Type B pancreatic cell (in vitro differentiated cells): ENCODE results near the gene SPDYE4. TPM values are rescaled to one million over a fixed set of nuclear protein-coding genes. Genes with fewer than 3 reads are reported as not detected.

Experiments used
- DNase-seq: peaks from one replicate; pipeline ENCODE4 v3.0.0; 2021; ENCODE audit warnings: mixed read lengths; ENCODE audit not compliant: unreplicated experiment; ENCODE audit errors: extremely low spot score
- H3K27ac Mint-ChIP-seq: 2 replicates; pipeline ENCODE4 v1.8.0; 2021; ENCODE audit warnings: mild to moderate bottlenecking, mixed read lengths
- H3K27me3 Mint-ChIP-seq: 2 replicates; pipeline ENCODE4 v1.8.0; 2021; ENCODE audit warnings: mixed read lengths
- H3K36me3 Mint-ChIP-seq: 2 replicates; pipeline ENCODE4 v1.8.0; 2021; ENCODE audit warnings: mixed read lengths
- H3K4me1 Mint-ChIP-seq: one replicate; pipeline ENCODE4 v1.8.0; 2021; ENCODE audit warnings: mixed read lengths; ENCODE audit not compliant: unreplicated experiment
- H3K4me3 Mint-ChIP-seq: 2 replicates; pipeline ENCODE4 v1.8.0; 2021; ENCODE audit warnings: mild to moderate bottlenecking, mixed read lengths
- H3K9me3 Mint-ChIP-seq: 2 replicates; pipeline ENCODE4 v1.8.0; 2021; ENCODE audit warnings: mixed read lengths
- total RNA-seq: library from RNA; stranded (reverse); gene quantifications from 2 replicates; pipeline ENCODE4 v1.2.1, GENCODE V29; 2021; ENCODE audit warnings: low replicate concordance
- TF ChIP-seq, protein P1 (sequence below): fragments of 200-600 bp; sonication (generic); conservative IDR thresholded peaks from 2 replicates; pipeline ENCODE4 v1.5.0; 2021; ENCODE audit warnings: antibody characterized with exemption, mild to moderate bottlenecking

Gene SPDYE4
- total RNA-seq, 1 donor from 2014 or later, result not detected

DNA sequence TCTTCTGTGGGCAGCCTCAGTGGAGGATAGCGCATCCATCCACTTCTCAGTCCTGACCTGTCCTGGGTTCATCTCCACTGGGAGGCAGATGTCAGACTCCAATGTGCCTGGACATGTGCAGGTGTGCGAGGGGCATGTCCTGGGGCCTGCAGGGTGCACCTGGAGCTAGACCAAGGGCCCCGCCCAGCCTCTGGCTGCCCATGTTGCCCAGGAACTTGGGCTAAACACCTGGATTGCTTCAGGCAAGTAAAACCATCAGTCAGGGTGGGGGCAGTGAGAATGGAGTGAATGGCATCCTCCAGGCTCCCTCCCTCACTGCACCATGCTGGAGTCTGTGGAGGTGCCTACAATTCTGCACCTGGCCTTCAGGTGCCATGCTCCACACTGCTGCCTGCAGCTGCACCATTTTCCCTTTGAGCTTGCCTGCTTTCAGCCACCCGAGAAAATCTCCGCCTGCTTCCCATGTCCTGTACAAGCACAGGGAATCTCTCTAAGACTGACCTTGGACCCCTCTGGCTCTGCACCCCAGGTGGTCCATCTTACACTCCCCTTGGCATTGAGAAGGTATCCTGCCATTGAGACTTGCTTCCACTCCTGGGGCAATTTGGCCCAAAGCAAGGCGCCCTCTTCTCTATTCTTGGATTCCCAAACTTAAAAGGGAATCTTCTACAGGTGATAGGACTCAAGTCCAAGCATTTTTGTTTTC is 42.9 kb upstream of the SPDYE4 start:
- Mint-ChIP-seq H3K9me3 (no peaks in the 10 kb centered on the region), H3K27me3 (peaks cover 46% of the 10 kb centered on the region), H3K36me3 (no peaks in the 10 kb centered on the region), H3K27ac (no peak overlapping the region), H3K4me1 (peaks cover 8% of the 10 kb centered on the region), H3K4me3 (no peak overlapping the region)
- no peak for DNase-seq
- TF ChIP-seq, protein P1, sequence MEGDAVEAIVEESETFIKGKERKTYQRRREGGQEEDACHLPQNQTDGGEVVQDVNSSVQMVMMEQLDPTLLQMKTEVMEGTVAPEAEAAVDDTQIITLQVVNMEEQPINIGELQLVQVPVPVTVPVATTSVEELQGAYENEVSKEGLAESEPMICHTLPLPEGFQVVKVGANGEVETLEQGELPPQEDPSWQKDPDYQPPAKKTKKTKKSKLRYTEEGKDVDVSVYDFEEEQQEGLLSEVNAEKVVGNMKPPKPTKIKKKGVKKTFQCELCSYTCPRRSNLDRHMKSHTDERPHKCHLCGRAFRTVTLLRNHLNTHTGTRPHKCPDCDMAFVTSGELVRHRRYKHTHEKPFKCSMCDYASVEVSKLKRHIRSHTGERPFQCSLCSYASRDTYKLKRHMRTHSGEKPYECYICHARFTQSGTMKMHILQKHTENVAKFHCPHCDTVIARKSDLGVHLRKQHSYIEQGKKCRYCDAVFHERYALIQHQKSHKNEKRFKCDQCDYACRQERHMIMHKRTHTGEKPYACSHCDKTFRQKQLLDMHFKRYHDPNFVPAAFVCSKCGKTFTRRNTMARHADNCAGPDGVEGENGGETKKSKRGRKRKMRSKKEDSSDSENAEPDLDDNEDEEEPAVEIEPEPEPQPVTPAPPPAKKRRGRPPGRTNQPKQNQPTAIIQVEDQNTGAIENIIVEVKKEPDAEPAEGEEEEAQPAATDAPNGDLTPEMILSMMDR, result no peak

DNA sequence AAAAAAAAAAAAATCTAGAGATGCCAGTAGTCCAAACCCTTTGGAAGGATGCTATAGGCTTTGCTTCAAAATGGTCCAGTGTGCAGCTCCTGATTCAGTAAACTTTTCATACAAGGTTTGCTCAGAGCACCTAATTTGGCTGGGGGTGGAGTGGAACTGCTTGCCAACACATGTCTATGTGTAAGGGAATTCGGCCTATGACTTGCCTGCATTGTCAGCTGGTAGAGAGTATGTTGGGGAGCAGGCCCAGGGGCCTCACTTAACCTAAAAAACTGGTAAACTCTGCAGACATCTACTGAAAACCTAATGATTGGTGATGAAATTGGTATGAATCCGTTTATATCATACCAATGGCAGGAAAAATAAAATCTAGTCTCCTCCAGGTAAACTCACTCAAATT is 42.3 kb upstream of the SPDYE4 start:
- TF ChIP-seq, protein P1, result no peak
- Mint-ChIP-seq H3K27me3 (peaks cover 46% of the 10 kb centered on the region), H3K4me1 (peaks cover 8% of the 10 kb centered on the region), H3K9me3 (no peaks in the 10 kb centered on the region), H3K27ac (no peak overlapping the region), H3K36me3 (no peaks in the 10 kb centered on the region), H3K4me3 (no peak overlapping the region)
- no peak for DNase-seq

DNA sequence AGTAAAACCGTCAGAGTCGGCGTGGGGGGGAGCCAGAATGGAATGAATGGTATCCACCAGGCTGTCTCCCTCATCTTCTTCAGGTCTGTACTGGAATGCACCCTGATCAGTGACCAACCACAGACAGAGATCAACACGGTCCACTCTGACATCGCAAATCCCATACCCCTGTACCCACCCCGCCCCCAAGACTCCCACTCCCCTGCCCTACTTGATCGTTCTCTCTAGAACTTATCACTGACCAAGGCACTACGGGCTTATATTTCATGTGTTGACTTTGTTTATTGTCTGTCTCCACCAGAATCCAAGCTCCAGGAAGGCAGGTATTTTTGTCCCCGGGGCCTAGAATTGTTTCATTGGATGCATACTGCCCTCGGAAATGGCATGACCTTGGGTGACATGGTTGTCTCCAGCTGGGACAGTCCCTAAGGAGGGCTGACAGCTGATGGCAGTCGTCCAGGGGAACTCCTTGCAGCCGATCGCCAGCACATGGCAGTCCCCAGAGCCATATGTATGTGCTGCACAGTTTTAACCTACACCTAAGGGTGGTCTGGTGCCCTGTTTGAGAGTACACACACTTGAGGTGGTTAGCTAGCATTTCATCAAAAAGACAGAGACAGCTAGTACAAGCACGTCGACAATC is 41.3 kb upstream of the SPDYE4 start:
- H3K36me3 Mint-ChIP-seq, result no peaks in the 10 kb centered on the region
- TF ChIP-seq, protein P1, result no peak
- peaks cover 8% of the 10 kb centered on the region for H3K4me1 Mint-ChIP-seq
- no peaks in the 10 kb centered on the region for H3K9me3 Mint-ChIP-seq
- no peak for DNase-seq
- peaks cover 46% of the 10 kb centered on the region for H3K27me3 Mint-ChIP-seq
- H3K27ac Mint-ChIP-seq, result peak overlapping the region; percentile 70
- peak overlapping the region; percentile 63 for H3K4me3 Mint-ChIP-seq

GRCh38 chr17:8798846-8799569 is 40.7 kb upstream of the SPDYE4 start, which contains the start of gene MFSD6L:
TSS of gene MFSD6L (minus strand) at chr17:8799365. CDS start at chr17:8799120, 245 bp downstream.
- Mint-ChIP-seq H3K4me3 (peak within 1 kb of the TSS; percentile 72), H3K27ac (peak within 1 kb of the TSS; percentile 70), H3K27me3 (peaks cover 46% of the 10 kb centered on the region)

DNA sequence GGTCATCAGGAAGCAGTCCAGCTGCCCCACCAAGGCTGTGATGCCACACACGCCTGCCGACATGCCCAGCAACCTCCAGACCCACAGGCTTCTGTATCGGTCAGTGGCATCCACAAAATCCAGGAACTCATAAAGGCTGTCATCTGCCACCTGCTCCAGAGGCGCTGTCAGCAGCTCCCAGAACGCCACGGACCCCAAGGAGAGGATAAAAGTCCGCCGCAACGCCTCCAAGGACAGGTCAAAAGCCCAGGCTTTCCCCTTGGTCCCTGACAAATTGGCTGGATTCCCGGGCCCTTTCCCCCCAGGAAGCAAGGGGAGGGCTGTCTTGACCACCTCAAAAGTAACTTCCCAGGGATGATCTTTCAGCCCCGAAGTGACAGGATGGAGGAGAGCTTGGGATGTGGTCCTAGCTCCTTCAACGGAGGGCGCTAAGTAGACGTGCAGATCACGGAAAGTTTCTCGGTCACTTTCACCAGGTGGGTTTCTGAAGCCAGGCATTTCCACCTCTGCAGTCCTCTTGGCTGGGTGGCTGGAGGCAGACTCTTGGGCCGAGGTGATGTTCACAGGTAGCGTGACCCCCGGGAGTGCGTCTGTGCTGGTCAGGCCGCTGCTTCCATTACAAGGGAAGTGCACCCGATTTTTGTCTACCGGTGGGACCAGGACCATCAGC is 40.0 kb upstream of the SPDYE4 start:
- DNase-seq, result no peak
- Mint-ChIP-seq H3K27me3 (peaks cover 51% of the 10 kb centered on the region), H3K4me3 (peak overlapping the region; percentile 72), H3K27ac (no peak overlapping the region), H3K4me1 (peaks cover 5% of the 10 kb centered on the region), H3K9me3 (no peaks in the 10 kb centered on the region), H3K36me3 (no peaks in the 10 kb centered on the region)
- TF ChIP-seq, protein P1, result no peak

More at GRCh38 chr17:8798846-8799569, 40.7 kb upstream of the SPDYE4 start, which contains the start of gene MFSD6L:
- Mint-ChIP-seq H3K4me1 (peaks cover 8% of the 10 kb centered on the region), H3K36me3 (no peaks in the 10 kb centered on the region), H3K9me3 (no peaks in the 10 kb centered on the region)
- TF ChIP-seq, protein P1, result no peak
- no peak for DNase-seq
